Stimulated activated CD4-positive, alpha-beta T cell treated with anti-CD3 and anti-CD28 coated beads, TNF-alpha, amount 100 ng/mL, for 48 hours (primary cell): Measurements from ENCODE around the gene MLNR.
A peak's percentile ranks its signal among the peaks of the same experiment; 100 is the strongest.

ENCODE experiments used
- DNase-seq, 3 donors: peaks; one replicate each; pipeline ENCODE4 v3.0.0-alpha.2; 2020; ENCODE audit warnings: low read depth in 3 of 3

Gene MLNR

DNA sequence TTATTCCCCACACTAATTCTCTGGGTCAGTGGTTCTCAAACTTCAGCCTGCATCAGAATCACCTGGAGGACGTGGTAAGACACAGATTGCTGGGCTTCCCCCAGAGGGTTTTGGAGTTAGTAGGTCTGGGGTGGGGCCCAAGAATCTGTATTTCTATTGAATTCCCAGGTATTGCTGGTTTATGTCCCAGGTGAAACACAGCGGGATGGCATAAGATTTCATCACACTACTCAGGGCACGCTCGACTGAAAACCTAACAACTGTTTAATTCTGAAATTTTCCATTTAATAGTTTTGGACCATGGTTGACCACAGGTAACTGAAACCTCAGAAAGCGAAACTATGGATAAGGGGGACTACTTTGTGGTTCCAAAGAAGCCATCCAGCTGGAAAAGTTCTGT lies 6.5 kb downstream of the MLNR start:
- DNase-seq = no peak

- DNase-seq = no peak
Measured at GRCh38 chr13:49234741-49235140, 14.6 kb downstream of the MLNR start.

DNA sequence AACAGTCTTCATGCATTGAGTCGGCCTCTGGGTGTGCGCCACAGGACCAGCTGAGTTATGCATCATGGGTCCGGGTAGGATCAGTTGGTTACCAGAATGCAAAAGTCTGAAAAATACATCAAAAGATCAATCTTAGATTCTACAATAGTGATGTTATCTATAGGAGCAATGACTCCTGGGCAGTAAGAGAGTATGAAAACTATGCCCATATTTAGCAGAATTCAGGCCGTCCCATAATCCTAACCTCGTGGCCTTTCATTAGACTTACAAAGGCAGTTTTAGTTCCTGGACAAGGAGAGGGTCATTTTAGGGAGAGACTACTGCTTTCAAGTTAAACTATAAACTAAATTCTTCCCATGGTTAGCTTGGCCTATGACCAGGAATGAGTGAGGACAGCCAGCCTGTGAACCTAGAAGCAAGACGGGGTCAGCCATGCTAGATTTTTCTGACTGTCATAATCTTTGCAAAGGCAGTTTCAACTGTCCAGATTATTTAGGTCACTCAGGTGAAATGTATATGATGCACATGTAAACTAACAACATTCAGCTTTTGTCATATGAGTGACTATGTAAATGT lies 15.8 kb downstream of the MLNR start:
- no peak for DNase-seq

DNA sequence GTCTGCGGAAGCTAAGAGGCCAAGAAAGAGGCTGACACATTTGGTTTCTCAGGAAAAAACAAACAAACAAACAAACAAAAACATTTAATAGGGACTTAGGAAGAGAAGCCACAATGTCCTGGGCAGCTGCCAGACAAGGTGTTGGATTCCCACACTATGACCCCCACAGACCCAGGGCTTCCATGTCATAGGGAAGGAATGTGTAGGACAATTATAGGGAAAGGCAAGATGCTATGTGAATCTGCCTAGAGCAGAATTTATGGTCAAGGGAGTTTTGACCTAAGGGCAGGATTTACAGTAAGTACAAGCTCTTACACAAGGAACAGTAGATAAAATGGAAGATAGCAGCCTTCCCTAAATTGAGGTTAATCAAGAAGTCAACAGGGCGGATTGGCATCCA lies 18.5 kb downstream of the MLNR start:
- no peak for DNase-seq

DNA sequence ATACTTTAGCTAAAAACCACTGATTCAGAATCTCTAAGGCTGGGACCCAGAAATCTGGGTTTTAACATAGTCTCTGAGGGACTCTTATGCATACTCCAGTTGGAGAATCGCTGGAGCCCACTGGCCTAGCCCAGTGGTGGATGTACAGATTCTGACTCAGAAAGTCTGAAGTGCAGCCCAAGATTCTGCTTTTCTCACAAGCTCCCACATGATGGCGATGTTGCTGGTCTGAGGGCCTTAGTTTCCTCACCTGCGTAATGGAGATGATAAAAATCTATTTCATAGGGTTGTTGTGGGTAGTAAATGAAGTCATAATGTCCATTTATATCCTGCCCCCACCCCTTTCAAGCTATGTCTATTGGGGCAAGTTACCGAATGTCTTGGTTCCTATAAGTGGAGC lies 19.9 kb downstream of the MLNR start:
- DNase-seq = no peak

DNA sequence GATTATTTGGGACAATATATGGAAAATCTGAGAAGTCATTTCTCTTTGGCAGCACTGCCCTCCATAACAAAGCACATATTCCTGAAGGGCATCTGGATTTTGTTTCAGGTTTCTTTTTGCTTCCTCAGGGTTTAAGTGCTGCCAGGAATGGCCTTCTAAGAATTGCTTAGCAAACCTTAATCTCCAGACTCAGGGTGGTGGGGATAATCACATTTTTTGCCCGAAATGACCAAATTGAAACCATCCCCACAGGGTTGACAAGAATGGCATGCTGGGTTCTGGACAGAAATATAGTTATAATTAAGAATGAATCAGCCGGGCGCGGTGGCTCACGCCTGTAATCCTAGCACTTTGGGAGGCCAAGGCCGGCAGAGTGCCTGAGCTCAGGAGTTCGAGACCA lies 21.2 kb downstream of the MLNR start:
- DNase-seq = no peak

GRCh38 chr13:49245101-49245500 lies 25.0 kb downstream of the MLNR start:
- DNase-seq = no peak

DNA sequence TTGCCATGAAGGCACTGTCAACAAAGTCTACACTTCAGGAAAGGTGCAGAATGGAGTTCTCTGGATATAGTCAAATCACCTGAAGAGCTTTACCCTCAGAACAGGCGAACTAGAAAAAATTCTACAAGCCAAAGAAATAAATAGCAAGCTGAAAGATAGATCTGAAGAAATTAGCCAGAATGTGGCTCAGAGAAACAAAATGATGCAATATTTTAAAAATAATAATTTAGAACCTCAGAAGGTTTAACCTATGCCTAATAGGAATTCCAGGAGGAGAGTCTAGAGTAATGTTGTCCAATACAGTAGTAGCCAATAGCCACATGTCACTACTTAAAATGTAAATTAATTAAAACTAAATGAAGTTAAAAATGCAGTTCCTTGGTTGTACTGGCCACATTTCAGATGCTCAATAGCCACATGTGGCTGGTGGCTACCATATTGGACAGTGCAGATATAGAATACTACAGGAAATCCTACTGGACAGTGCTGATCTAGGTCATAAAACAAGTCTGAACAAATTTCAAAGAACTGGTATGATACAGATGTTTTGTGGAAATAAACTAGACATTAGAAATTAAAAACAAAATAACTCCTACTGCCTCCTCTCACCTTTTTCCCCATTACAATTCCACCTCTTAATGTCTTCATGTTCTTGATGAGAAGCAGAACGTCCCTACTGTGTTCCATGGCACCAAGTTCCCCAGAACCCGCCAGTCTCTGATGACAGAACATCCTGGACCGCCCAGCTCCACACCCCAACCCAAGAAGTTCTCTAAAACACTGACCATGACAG lies 26.9 kb downstream of the MLNR start:
- DNase-seq = no peak

DNA sequence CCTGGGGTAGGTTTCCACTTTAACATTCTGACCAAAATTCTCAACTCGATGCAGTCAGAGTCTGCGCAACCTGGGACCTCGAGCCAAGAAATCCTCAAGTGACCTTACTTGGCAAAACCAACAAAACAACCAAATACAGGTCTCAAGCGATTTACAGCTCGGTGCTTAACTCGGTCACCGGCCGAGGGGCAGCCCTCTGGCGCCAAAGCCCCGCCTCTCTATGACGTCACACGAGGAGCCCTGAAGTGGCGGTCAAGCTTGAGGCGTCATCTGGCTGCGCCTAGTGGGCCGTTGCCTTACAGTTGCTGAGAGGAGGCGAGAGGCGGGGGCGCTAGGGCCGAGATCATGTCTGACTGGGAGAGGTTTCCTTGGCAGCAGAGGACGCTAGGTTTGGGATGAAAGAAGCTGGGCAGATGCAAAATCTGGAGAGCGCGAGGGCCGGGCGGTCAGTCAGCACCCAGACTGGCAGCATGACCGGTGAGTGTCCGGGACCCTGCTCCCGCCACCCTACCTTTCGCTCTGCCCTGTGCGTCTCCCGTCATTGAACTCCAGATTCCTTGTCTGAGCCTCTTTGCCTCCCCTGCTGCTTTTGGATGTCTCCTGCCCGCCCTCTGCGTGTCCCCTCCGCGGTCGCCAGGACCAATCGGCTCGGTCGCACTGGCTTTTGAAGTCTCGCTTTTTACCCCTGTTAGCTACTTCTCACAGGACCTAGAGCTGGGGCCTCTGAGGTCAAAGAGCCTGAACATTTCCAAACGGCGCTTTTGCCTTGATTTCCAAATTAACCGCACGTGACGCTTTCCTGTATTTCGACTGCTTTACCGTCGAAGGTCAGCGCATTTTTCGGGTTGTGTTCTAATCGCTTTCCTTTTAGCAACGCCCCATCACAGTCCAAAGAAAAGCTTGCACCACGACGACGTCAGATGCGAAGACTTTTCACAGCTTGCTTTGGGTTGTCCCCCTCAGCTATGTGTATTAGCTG lies 27.8 kb downstream of the MLNR start, which contains the start of gene CDADC1:
TSS of gene CDADC1 (plus strand) at position 283 of the 979 bp plus-strand sequence. CDS start at position 396, 113 bp downstream.
- DNase-seq = peak; percentile 85 to 97 (median 91)

- DNase-seq = no peak
Measured at GRCh38 chr13:49248622-49249002, 28.5 kb downstream of the MLNR start.

DNA sequence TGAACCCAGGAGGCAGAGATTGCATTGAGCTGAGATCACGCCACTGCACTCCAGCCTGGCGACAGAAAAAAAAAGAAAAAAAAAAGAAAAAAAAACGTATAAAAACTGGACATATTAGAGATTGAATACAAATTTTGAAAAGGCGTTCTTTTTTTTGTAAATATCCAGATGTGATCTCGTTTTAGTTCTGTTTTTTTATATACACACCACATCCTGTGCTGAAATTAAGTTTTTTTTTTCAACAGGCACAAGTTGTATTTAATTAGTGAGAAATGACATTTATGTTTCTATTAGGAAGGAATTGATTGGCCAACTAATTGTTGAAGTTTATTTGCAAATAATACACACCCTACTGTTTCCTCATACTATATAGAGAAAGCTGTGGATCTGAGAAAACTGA lies 31.2 kb downstream of the MLNR start:
- DNase-seq = no peak

DNA sequence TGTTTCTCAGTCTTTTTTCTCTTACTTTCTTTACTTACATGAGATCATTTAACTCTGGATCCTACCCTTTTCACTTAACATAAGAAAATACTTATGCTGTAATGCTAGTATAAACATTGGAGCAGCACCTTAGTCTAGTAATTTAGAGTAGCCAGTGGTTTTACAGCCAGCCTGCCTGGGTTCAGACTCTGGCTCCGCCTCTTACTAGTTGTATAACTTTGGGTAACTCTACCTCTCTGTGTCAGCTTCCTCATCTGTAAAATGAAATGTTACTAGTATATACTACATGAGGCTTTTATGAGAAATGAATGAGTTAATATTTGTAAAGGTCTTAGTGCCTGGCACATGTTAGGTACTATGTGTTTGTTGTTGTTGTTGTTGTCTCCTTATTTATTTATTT lies 33.2 kb downstream of the MLNR start:
- DNase-seq = no peak

DNA sequence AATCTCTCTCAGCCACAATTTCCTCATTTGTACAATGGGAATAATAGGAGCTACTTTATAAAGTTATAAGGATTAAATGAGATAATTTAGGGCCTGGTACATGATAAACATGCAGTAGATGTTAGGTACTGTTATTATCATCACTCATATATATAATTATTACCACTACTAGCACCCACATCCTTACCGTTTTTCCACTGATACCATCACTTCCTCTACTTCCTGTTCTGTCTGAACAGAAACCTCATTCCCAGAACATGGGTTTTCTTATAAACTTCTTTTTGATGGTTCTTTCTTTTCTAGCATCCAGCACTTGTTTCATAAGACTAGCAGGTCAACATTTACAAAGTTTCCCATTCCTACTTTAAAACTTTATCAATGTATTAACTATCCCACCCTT lies 33.9 kb downstream of the MLNR start:
- DNase-seq = no peak

DNA sequence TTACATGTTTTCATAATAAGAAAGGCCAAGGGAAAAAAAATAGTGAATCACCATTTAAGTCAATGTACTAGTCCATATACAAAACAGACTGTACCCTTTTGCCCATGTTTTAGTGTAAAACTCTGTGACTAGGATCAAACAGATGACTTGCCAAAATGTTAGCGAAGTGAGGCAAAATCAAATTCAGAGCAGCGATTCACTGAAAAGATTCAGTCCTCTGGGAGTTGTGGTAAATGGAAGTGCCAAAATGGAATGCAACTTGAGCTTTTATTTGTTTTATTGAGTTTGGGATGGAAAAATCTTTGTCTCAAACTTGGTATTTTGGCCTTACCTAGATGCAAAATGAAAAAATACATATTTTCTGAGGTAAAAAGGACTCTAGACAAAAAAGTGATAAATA lies 36.7 kb downstream of the MLNR start:
- DNase-seq = no peak

DNA sequence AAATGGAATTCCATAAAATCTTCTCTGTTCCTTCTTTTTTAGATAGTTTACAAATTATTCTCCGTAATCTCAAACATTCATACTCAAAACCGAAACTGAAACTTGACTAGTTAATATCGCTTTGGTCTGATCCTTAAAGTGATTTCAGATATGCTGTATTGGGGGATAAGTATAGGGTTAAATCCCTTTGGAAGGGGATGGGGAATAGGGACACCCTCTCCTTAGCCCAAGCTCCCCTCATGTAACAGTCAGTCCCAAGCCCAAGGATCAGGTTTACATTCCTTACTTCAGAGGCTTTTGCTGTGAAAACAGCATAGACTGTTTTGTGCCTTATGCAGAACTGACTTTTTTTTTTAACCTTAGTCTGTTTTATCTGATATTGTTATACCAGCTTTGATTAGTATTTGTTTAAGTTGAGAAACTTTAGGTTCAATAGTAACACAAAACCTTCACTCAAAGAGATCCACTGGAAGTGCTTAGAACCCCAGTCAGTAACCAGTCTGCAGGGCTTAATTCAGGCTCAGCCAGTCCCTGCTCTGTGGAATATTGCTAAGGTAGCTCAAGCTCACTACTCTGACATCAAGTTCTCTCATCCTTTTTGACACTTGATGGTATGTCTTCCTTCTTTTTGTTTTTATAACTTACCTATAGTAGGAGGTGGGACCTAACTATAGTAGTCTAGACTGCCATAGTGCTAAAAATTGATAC lies 38.1 kb downstream of the MLNR start:
- no peak for DNase-seq

- no peak for DNase-seq
Measured at GRCh38 chr13:49259586-49259985, 39.4 kb downstream of the MLNR start.

DNA sequence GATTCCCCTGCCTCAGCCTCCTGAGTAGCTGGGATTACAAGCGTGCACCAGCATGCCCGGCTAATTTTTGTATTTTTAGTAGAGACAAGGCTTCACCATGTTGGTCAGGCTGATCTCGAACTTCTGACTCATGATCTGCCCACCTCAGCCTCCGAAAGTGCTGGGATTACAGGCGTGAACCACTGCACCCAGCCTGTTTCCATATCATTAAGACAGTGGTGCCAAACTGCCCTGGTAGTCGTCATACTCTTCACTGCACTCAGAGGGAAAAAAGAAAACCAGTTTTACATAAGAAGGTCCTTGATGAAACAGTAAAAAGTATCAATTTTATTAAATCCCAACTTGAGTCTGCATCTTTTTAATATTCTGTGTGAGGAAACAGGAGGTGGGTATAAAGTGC lies 42.5 kb downstream of the MLNR start:
- DNase-seq = no peak

DNA sequence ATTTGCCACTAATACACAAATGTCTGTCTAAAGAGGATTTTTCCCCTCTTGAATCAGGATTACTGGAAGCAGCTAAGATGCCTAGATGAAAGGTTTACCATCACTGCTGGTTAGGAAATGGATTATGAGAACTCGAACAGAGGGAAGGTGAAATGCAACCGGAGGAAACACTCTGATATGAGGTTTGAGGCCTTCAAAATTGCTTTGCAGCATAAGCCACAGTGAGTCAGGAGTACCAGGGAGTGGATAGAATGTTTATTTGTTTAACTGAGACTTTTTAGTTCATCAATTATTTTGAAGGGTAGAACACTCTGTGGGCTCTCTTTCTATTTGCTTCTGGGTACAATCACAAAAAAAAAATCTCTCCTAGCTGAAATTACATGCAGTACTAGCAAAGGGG lies 45.7 kb downstream of the MLNR start:
- DNase-seq = no peak

- no peak for DNase-seq
Measured at GRCh38 chr13:49271264-49271663, 51.1 kb downstream of the MLNR start.
